GM19395 (cell line): Measurements from ENCODE around the gene VEGFB.

Experiments used
- ATAC-seq: cut with Tn5 transposase; IDR thresholded peaks from one replicate; pipeline ENCODE4 v1.9.1; 2021; ENCODE audit warnings: mild to moderate bottlenecking, moderate library complexity; ENCODE audit not compliant: unreplicated experiment

VEGFB gene

DNA sequence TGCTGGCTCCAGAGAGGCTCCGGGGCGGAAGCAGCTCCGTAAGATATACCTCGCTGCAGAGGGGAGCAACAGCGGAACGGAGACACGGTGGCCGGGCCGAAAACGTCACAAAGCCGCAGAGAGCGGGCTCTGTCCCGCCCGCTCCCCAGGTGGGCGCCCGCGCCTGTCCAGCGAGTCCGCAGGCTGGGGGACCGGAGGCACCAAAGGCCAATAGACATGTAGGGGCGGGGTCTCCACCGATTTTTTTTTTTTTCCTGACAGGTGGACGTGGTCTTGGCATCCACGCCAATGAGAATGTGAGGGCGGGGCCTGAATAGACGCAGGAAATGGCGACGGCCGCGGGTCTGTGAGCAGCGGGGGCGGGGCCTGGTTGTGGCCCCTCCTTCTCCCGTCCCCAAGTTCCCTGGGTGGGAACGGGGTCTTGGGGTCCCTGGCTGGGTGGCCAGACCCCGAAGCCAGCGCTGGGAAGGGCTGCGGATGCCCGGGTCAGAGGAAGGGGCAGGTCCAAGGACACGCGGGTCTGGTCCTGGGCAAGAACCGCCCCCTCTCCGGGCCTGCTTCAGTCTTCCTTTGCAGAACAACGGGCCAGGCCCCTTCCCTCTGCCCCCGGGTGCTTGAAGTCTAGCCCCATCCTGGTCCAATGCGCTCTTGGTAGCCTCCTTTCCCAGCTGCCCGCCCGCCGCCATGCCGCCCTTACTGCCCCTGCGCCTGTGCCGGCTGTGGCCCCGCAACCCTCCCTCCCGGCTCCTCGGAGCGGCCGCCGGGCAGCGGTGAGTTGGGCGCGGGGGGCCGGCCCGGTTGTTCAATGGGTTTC, 4.0 kb upstream of the VEGFB start, which contains the start of gene DNAJC4:
DNAJC4 (plus strand) TSS at position 378 of the 814 bp plus-strand sequence; CDS start at position 685, 307 bp downstream.
- peak; percentile 46 for ATAC-seq

- ATAC-seq, result no peak
Measured at GRCh38 chr11:64230985-64231365, 3.4 kb upstream of the VEGFB start.

DNA sequence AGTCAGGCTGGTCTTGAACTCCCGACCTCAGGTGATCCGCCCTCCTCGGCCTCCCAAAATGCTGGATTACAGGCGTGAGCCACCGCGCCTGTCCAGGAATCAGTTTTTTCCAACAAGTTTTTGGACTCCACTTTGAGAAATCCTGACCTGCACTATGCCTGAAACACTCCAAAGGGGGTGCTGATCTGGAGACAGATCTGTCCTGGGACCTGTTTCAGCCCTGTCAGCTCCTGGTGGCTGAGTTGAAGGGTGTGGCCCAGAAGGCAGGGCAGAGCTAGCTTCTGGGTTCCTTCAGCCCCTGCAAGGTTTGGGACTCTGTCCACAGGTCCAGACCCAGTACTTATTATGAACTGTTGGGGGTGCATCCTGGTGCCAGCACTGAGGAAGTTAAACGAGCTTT, 2.8 kb upstream of the VEGFB start:
- no peak for ATAC-seq

GRCh38 chr11:64232182-64232966, 2.0 kb upstream of the VEGFB start:
- no peak for ATAC-seq

- no peak for ATAC-seq
Measured at GRCh38 chr11:64232967-64233315, 1.4 kb upstream of the VEGFB start.

DNA sequence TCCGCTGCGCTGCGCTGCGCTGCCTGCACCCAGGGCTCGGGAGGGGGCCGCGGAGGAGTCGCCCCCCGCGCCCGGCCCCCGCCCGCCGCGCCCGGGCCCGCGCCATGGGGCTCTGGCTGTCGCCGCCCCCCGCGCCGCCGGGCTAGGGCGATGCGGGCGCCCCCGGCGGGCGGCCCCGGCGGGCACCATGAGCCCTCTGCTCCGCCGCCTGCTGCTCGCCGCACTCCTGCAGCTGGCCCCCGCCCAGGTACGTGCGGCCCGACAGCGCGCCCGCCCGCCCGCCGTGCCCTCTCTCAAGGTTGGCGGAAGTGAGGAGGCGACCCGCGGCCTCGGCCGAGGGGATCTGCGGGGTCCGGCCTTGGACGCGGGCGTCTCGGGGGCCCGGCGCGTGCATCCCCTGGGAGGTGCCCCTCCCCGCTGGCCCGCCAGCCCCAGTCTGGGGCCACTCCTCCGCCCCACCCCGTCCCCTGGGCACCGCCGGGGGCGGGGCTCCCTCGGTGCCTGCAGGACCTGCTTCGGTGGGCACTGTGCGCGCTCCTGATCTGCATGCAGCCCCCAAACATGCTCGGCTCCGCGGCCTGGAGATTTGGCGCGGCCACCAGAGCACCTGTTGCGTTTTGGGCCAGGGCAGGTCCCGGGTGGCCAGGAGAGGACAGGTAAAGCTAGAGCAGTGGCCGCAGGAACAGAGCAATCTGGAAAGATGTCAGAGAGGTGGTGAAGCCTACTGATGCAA, 429 bp downstream of the VEGFB start:
- ATAC-seq, result no peak

GRCh38 chr11:64235437-64236161, 1.2 kb downstream of the VEGFB start:
- ATAC-seq, result no peak

DNA sequence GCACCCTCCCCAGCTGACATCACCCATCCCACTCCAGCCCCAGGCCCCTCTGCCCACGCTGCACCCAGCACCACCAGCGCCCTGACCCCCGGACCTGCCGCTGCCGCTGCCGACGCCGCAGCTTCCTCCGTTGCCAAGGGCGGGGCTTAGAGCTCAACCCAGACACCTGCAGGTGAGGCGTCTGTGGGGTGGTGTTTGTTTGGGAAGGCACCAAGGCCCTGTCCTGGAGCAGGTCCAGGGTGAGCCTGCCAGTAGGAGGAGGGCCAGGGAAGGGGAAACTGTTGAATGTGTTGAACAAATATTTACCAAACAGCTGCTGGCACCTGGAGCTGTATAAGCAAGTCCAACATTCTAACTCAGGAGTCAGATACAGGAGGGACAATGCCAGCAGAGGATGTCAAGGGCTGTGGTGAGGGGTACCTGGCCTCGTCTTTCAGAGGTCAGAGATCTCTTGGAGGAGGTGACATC, 3.1 kb downstream of the VEGFB start:
- ATAC-seq, result no peak

DNA sequence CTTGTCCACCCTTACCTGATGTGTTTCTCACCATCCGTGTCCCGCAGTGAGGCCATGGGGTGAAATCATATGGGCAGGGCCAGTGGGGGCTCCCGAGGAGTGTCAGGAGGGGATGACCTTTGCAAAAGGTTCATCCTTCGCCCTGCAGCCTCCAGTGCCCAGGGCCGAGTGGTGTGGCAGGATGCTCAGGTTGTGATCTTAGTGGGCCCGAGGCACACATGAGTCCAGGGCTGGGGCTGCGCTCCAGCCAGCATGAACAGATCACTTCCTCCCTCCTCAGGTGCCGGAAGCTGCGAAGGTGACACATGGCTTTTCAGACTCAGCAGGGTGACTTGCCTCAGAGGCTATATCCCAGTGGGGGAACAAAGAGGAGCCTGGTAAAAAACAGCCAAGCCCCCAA, 3.7 kb downstream of the VEGFB start:
- no peak for ATAC-seq

- ATAC-seq, result no peak
Measured at GRCh38 chr11:64238999-64239398, 4.6 kb downstream of the VEGFB start.

GRCh38 chr11:64239662-64240434, 5.5 kb downstream of the VEGFB start:
- no peak for ATAC-seq

DNA sequence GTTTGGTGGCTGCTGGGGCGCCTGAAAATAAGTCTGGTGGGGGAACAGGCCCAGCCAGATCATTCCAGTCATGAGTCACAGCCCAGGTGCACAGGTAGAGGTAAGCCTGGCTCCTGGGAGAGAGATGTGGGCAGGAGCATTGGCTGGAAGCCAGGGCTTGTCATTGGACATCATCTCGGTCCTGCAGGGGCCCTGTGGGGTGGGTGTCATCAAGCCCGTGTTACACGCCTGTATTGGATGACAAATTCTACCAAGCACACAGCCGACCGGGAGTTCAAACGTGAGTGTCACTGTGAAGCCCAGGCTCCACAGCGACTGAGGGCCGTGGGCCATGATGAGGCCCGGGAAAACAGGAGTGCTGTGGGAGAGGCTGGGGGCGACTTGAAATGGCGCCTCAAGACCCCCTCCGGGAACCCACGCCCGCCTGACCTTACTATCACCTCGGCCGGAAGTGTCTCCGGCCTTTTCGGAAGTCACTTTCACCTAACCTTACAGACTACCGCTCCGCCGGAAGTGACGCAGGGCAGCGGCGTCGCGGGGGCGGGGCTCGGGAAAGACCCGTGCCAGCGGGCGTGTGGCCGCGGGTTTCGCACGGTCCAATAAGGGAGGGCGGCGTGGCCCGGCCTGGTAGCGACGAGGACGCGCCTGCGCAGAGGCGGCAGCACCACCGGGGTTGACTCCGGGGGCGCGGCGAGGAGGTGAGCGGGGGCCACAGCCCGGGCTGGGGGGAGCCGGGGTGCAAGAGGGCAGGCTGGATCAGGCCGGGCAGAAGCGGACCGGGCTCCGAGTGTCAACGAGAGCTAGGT, 6.3 kb downstream of the VEGFB start, which contains the start of gene FKBP2:
FKBP2 (plus strand) TSS at position 661 of the 806 bp plus-strand sequence. CDS start 1,293 bp downstream, outside the sequence.
- ATAC-seq, result peak; percentile 45

DNA sequence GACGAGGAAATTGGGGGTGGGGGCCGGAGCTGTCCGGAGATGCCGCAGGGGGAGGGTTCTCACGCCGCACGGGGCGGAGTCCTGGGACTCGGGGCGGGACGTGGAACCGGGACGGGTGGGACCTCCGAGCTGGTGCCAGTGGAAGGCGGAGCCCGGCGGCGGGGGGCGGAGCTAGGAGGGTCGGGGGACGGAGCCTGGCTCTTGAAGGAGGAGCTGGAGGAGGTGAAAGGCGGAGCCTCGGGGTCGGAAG, 6.8 kb downstream of the VEGFB start:
- ATAC-seq, result peak; percentile 69

- ATAC-seq, result peak; percentile 13
Measured at GRCh38 chr11:64241491-64242374, 7.3 kb downstream of the VEGFB start.

DNA sequence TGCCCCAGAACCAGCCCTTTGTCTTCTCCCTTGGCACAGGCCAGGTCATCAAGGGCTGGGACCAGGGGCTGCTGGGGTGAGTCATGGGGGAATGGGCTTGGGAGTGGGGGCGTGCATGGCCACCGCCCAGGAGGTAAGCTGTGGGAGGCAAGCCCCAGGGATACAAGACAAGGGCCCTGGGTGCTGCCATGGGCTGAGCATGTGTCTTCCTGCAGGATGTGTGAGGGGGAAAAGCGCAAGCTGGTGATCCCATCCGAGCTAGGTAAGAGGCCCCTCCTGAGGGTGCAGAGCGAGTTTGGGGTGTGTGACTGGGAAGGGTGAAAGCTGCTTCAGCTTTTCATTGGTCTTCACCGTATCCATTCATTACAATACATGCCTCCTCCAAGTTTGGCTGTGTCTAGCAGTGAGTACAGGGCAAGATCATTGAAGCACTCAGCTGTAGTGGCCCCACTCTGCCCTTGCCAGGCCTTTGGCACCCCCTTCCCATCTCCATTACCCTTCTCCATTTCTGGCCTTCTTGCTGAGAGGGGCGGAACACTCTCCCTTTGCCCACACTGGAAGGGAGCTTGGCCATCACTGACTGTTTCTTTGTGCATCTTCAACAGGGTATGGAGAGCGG, 9.0 kb downstream of the VEGFB start:
- no peak for ATAC-seq

GRCh38 chr11:64244107-64244506, 9.7 kb downstream of the VEGFB start:
- ATAC-seq, result no peak

DNA sequence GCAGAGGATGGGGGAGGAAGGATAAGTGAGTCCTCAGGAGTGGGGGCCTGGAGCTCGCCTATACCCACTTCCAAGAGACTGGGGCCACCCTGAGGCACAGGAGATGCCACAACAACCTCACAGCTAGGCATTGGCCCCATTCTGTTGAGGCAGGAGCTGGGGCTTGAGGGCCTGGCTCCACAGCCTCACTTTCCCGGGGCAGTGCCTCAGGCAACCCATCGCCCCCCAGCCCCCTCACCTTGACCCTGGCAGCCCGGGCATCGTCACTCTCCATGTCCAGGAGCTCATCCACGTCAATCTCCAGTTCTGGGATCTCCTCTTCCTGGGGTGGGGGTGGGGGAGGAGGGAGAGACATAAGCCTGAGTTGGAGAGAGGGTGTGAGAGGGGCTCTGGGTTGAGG, 10.6 kb downstream of the VEGFB start:
- no peak for ATAC-seq

GRCh38 chr11:64245401-64245796, 11.0 kb downstream of the VEGFB start:
- ATAC-seq, result no peak
